ENCODE data around the gene CFAP53.

The CFAP53 gene

GRCh38 chr18:50277942-50278341 is 11.6 kb upstream of the CFAP53 start:
- TF ChIP-seq GABPA (IDR thresholded peaks at IDR 0.05; ENCODE audit: low read depth), result no peak
- no peak for TF ChIP-seq REST (IDR thresholded peaks at IDR 0.05; ENCODE audit: insufficient replicate concordance, low read depth)
- TF ChIP-seq POLR2AphosphoS5 (IDR thresholded peaks at IDR 0.05; ENCODE audit: low read depth), result no peak
- TF ChIP-seq SPI1 (IDR thresholded peaks at IDR 0.05; ENCODE audit: borderline replicate concordance, low read depth), result no peak
- no peak for TF ChIP-seq CTCF (IDR thresholded peaks at IDR 0.05; ENCODE audit: insufficient read depth, low read length)
- no peaks in the 10 kb centered on the region for H3K27me3 ChIP-seq (ENCODE audit: insufficient read depth, poor library complexity, severe bottlenecking)
- H3K4me3 ChIP-seq (replicated peaks; ENCODE audit: insufficient read depth, low read length), result no peak overlapping the region
- DNase-seq (ENCODE audit: low read depth in 1 of 2, low spot score in 1 of 2), result no peak
- H3K27ac ChIP-seq (replicated peaks), result no peak overlapping the region

GRCh38 chr18:50276452-50276851 is 10.2 kb upstream of the CFAP53 start:
- Histone ChIP-seq H3K27ac (replicated peaks) (no peak overlapping the region), H3K4me3 (replicated peaks; ENCODE audit: insufficient read depth, low read length) (no peak overlapping the region), H3K27me3 (ENCODE audit: insufficient read depth, poor library complexity, severe bottlenecking) (no peaks in the 10 kb centered on the region)
- no peak for DNase-seq (ENCODE audit: low read depth in 1 of 2, low spot score in 1 of 2)
- TF ChIP-seq POLR2AphosphoS5 (IDR thresholded peaks at IDR 0.05; ENCODE audit: low read depth), result no peak
- no peak for TF ChIP-seq GABPA (IDR thresholded peaks at IDR 0.05; ENCODE audit: low read depth)
- no peak for TF ChIP-seq REST (IDR thresholded peaks at IDR 0.05; ENCODE audit: insufficient replicate concordance, low read depth)
- TF ChIP-seq SPI1 (IDR thresholded peaks at IDR 0.05; ENCODE audit: borderline replicate concordance, low read depth), result no peak
- no peak for TF ChIP-seq CTCF (IDR thresholded peaks at IDR 0.05; ENCODE audit: insufficient read depth, low read length)

GRCh38 chr18:50275503-50276036 is 9.3 kb upstream of the CFAP53 start:
- Histone ChIP-seq H3K27me3 (ENCODE audit: insufficient read depth, poor library complexity, severe bottlenecking) (no peaks in the 10 kb centered on the region), H3K4me3 (replicated peaks; ENCODE audit: insufficient read depth, low read length) (no peak overlapping the region), H3K27ac (replicated peaks) (no peak overlapping the region)
- no peak for TF ChIP-seq CTCF (IDR thresholded peaks at IDR 0.05; ENCODE audit: insufficient read depth, low read length)
- TF ChIP-seq GABPA (IDR thresholded peaks at IDR 0.05; ENCODE audit: low read depth), result no peak
- TF ChIP-seq POLR2AphosphoS5 (IDR thresholded peaks at IDR 0.05; ENCODE audit: low read depth), result no peak
- TF ChIP-seq SPI1 (IDR thresholded peaks at IDR 0.05; ENCODE audit: borderline replicate concordance, low read depth), result no peak
- DNase-seq (ENCODE audit: low read depth in 1 of 2, low spot score in 1 of 2), result no peak

GRCh38 chr18:50274941-50275340 is 8.6 kb upstream of the CFAP53 start:
- no peak for TF ChIP-seq POLR2AphosphoS5 (IDR thresholded peaks at IDR 0.05; ENCODE audit: low read depth)
- TF ChIP-seq GABPA (IDR thresholded peaks at IDR 0.05; ENCODE audit: low read depth), result no peak
- no peak for TF ChIP-seq CTCF (IDR thresholded peaks at IDR 0.05; ENCODE audit: insufficient read depth, low read length)
- no peak for TF ChIP-seq REST (IDR thresholded peaks at IDR 0.05; ENCODE audit: insufficient replicate concordance, low read depth)
- no peak for TF ChIP-seq SPI1 (IDR thresholded peaks at IDR 0.05; ENCODE audit: borderline replicate concordance, low read depth)
- Histone ChIP-seq H3K27ac (replicated peaks) (no peak overlapping the region), H3K4me3 (replicated peaks; ENCODE audit: insufficient read depth, low read length) (no peak overlapping the region), H3K27me3 (ENCODE audit: insufficient read depth, poor library complexity, severe bottlenecking) (no peaks in the 10 kb centered on the region)
- no peak for DNase-seq (ENCODE audit: low read depth in 1 of 2, low spot score in 1 of 2)
